Measurements from ENCODE around the gene SPDYC. TPM values are rescaled to one million over a fixed set of nuclear protein-coding genes. Genes with fewer than 3 reads are reported as not detected.

SPDYC gene
- total and polyA plus RNA-seq, 2 donors from 2014 or later: 0.43 TPM; not detected in 1

GRCh38 chr11:65157336-65157735 lies 12.7 kb upstream of the SPDYC start:
- intact Hi-C loops (cut with DNase I): no loop called here
- FAIRE-seq (no peak), DNase-seq (no peak)
- Histone ChIP-seq H3K4me3 (ENCODE audit: low read length in 3 of 3) (no peak overlapping the region), H3K4me1 (ENCODE audit: control insufficient read depth in 2 of 3, insufficient read depth in 2 of 3, low read depth in 1 of 3, low read length in 3 of 3) (no peaks in the 10 kb centered on the region), H3K36me3 (ENCODE audit: control insufficient read depth in 2 of 3, insufficient read depth in 3 of 3, low read length in 3 of 3) (no peaks in the 10 kb centered on the region), H3K9me3 (ENCODE audit: control insufficient read depth in 2 of 3, insufficient read depth in 1 of 3, low read length in 3 of 3) (no peaks in the 10 kb centered on the region), H3K27ac (ENCODE audit: low read depth in 2 of 2, low read length in 2 of 2) (no peak overlapping the region), H3K27me3 (ENCODE audit: control insufficient read depth, insufficient read depth, low read length) (no peaks in the 10 kb centered on the region), H3K9ac (ENCODE audit: low read length in 3 of 3) (no peak overlapping the region)
- TF ChIP-seq, protein P1, sequence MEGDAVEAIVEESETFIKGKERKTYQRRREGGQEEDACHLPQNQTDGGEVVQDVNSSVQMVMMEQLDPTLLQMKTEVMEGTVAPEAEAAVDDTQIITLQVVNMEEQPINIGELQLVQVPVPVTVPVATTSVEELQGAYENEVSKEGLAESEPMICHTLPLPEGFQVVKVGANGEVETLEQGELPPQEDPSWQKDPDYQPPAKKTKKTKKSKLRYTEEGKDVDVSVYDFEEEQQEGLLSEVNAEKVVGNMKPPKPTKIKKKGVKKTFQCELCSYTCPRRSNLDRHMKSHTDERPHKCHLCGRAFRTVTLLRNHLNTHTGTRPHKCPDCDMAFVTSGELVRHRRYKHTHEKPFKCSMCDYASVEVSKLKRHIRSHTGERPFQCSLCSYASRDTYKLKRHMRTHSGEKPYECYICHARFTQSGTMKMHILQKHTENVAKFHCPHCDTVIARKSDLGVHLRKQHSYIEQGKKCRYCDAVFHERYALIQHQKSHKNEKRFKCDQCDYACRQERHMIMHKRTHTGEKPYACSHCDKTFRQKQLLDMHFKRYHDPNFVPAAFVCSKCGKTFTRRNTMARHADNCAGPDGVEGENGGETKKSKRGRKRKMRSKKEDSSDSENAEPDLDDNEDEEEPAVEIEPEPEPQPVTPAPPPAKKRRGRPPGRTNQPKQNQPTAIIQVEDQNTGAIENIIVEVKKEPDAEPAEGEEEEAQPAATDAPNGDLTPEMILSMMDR (IDR thresholded peaks at IDR 0.05; ENCODE audit: borderline replicate concordance, extremely low read depth, insufficient read depth): no peak

- intact Hi-C loops (cut with DNase I): no loop called here
- no peaks in the 10 kb centered on the region for H3K36me3 ChIP-seq (ENCODE audit: control insufficient read depth in 2 of 3, insufficient read depth in 3 of 3, low read length in 3 of 3)
- H3K27ac ChIP-seq (ENCODE audit: low read depth in 2 of 2, low read length in 2 of 2): no peak overlapping the region
- no peaks in the 10 kb centered on the region for H3K4me1 ChIP-seq (ENCODE audit: control insufficient read depth in 2 of 3, insufficient read depth in 2 of 3, low read depth in 1 of 3, low read length in 3 of 3)
- H3K9me3 ChIP-seq (ENCODE audit: control insufficient read depth in 2 of 3, insufficient read depth in 1 of 3, low read length in 3 of 3): no peaks in the 10 kb centered on the region
- H3K4me3 ChIP-seq (ENCODE audit: low read length in 3 of 3): no peak overlapping the region
- H3K27me3 ChIP-seq (ENCODE audit: control insufficient read depth, insufficient read depth, low read length): no peaks in the 10 kb centered on the region
- no peak for FAIRE-seq
- DNase-seq: no peak
- TF ChIP-seq, protein P1 (IDR thresholded peaks at IDR 0.05; ENCODE audit: borderline replicate concordance, extremely low read depth, insufficient read depth): no peak
- H3K9ac ChIP-seq (ENCODE audit: low read length in 3 of 3): no peak overlapping the region
Measured at GRCh38 chr11:65159012-65159411, 11.0 kb upstream of the SPDYC start.

DNA sequence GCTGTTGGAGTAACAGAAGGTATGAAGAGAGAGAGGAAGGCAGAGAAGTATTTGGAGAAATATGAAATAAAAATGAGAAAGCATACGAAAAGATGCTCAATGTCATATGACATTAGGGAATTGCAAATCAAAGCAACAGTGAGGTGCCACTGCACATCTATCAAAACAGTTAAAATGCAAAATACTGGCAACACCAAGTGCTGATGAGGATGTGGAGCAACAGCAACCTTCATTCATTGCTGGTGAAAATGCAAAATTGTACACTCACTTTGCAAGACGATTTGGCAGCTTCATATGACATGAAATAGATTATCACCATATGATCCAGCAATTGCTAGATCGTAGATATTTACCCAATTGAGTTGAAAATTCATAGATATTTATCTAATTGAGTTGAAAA lies 9.4 kb upstream of the SPDYC start:
- H3K9ac ChIP-seq (ENCODE audit: low read length in 3 of 3): no peak overlapping the region
- no peak overlapping the region for H3K27ac ChIP-seq (ENCODE audit: low read depth in 2 of 2, low read length in 2 of 2)
- DNase-seq (no peak), FAIRE-seq (no peak)
- TF ChIP-seq, protein P1 (IDR thresholded peaks at IDR 0.05; ENCODE audit: borderline replicate concordance, extremely low read depth, insufficient read depth): no peak
- H3K4me3 ChIP-seq (ENCODE audit: low read length in 3 of 3): no peak overlapping the region
- no peaks in the 10 kb centered on the region for H3K9me3 ChIP-seq (ENCODE audit: control insufficient read depth in 2 of 3, insufficient read depth in 1 of 3, low read length in 3 of 3)
- no peaks in the 10 kb centered on the region for H3K36me3 ChIP-seq (ENCODE audit: control insufficient read depth in 2 of 3, insufficient read depth in 3 of 3, low read length in 3 of 3)
- no peaks in the 10 kb centered on the region for H3K27me3 ChIP-seq (ENCODE audit: control insufficient read depth, insufficient read depth, low read length)
- H3K4me1 ChIP-seq (ENCODE audit: control insufficient read depth in 2 of 3, insufficient read depth in 2 of 3, low read depth in 1 of 3, low read length in 3 of 3): no peaks in the 10 kb centered on the region
- intact Hi-C loops (cut with DNase I): no loop called here

DNA sequence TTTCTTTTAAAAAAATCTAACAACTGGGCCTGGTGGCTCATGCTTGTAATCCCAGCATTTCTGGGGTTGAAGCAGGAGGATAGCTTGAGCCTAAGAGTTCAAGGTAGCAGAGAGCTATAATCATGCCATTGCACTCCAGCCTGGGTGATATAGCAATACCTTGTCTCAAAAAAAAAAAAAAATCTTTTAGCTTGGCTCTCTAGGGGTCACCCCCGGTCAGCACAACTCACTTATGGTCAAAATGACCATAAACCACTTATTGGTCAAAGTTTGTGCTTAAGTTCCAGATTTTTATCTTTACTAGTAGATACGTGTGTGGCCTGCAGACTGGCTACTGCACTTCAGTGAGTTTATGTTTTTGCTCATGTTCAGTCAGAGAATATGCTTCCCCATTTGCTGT lies 6.3 kb upstream of the SPDYC start:
- Histone ChIP-seq H3K27me3 (ENCODE audit: control insufficient read depth, insufficient read depth, low read length) (no peaks in the 10 kb centered on the region), H3K27ac (ENCODE audit: low read depth in 2 of 2, low read length in 2 of 2) (no peak overlapping the region), H3K36me3 (ENCODE audit: control insufficient read depth in 2 of 3, insufficient read depth in 3 of 3, low read length in 3 of 3) (no peaks in the 10 kb centered on the region), H3K9ac (ENCODE audit: low read length in 3 of 3) (no peak overlapping the region), H3K4me3 (ENCODE audit: low read length in 3 of 3) (no peak overlapping the region), H3K9me3 (ENCODE audit: control insufficient read depth in 2 of 3, insufficient read depth in 1 of 3, low read length in 3 of 3) (no peaks in the 10 kb centered on the region), H3K4me1 (ENCODE audit: control insufficient read depth in 2 of 3, insufficient read depth in 2 of 3, low read depth in 1 of 3, low read length in 3 of 3) (no peaks in the 10 kb centered on the region)
- FAIRE-seq (no peak), DNase-seq (no peak)
- TF ChIP-seq, protein P1 (IDR thresholded peaks at IDR 0.05; ENCODE audit: borderline replicate concordance, extremely low read depth, insufficient read depth): no peak
- intact Hi-C loops (cut with DNase I): no loop called here

Data from kidney (tissue), 14 donors.